Measurements from ENCODE around the gene CCM2L.

The CCM2L gene

DNA sequence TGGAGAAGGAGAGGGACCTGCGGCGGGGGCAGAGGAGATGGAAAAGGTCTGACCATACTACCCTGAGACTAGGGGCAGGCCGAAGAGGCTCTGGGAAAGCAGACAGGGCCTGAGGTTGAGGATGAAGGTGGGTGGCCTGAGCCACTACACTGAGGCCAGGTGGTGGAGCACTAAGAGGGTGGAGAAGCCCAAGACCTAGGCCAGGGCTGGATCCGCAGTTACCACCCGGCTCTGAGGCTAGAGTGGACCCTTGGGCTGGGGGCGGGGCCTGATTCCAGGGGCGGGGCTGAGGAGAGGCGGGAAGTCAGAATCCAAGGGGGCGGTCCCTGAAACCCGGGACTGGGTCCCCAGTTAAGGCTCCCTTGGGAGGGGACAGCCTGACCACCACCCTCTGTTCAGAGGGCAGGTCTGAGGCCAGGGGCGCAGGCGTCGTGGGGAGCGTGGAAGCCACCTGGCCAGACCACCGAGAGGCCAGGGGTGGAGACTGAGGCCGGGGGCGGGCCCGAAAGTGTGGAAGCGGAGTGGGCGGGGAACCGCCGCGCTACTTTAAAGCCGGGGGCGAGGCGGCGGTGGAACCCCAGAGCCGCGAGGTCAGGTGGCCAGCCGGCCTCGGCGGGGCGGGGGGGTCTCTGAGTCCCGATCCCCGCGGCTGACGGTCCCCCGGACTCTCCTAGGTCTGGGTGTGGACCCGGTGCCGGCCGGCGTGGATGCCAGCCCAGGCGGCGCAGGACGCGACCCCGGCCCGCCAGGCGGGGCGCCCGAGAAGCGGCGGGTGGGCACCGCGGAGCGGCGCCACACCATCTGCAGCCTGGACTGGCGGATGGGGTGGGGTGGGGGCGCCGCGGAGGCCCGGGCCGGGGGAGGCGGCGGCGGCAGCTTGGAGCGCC is 8.3 kb downstream of the CCM2L start:
- Histone ChIP-seq H3K9me3 (ENCODE audit: insufficient read depth, low read depth, low read length) (no peaks in the 10 kb centered on the region), H3K27ac (ENCODE audit: low read length) (no peak overlapping the region), H3K36me3 (ENCODE audit: insufficient read depth, low read depth, low read length) (no peaks in the 10 kb centered on the region), H3K9ac (ENCODE audit: low read depth, low read length) (peak overlapping the region; percentile 73; the same call in 1 of the 2 replicates), H3K27me3 (ENCODE audit: insufficient read depth, low read length) (peaks cover 29% of the 10 kb centered on the region), H3K4me3 (ENCODE audit: low read length) (peak overlapping the region; percentile 83), H3K4me1 (ENCODE audit: insufficient read depth, low read length) (peaks cover 13% of the 10 kb centered on the region; the same call in 1 of the 2 replicates)

DNA sequence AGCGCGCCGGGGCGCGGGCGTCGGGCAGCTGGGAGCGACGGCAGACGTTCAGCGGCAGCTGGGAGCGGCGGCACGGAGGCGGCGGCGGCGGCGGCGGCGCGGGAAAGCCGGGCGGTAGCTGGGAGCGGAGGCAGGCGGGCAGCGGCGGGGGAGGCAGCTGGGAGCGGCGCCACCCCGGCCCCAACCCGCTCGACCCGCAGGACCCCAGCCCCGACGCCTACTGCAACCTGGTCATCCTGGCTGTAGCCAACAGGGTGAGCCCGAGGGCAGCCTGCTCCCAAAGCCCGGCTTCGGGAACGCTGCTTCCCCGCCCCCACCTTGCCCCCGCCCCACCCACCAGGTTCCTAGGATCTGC is 8.9 kb downstream of the CCM2L start:
- Histone ChIP-seq H3K4me3 (ENCODE audit: low read length) (peak overlapping the region; percentile 72; the same call in 1 of the 2 replicates), H3K9me3 (ENCODE audit: insufficient read depth, low read depth, low read length) (no peaks in the 10 kb centered on the region), H3K9ac (ENCODE audit: low read depth, low read length) (no peak overlapping the region), H3K36me3 (ENCODE audit: insufficient read depth, low read depth, low read length) (no peaks in the 10 kb centered on the region), H3K27me3 (ENCODE audit: insufficient read depth, low read length) (peaks cover 29% of the 10 kb centered on the region), H3K27ac (ENCODE audit: low read length) (no peak overlapping the region), H3K4me1 (ENCODE audit: insufficient read depth, low read length) (peaks cover 13% of the 10 kb centered on the region; the same call in 1 of the 2 replicates)

DNA sequence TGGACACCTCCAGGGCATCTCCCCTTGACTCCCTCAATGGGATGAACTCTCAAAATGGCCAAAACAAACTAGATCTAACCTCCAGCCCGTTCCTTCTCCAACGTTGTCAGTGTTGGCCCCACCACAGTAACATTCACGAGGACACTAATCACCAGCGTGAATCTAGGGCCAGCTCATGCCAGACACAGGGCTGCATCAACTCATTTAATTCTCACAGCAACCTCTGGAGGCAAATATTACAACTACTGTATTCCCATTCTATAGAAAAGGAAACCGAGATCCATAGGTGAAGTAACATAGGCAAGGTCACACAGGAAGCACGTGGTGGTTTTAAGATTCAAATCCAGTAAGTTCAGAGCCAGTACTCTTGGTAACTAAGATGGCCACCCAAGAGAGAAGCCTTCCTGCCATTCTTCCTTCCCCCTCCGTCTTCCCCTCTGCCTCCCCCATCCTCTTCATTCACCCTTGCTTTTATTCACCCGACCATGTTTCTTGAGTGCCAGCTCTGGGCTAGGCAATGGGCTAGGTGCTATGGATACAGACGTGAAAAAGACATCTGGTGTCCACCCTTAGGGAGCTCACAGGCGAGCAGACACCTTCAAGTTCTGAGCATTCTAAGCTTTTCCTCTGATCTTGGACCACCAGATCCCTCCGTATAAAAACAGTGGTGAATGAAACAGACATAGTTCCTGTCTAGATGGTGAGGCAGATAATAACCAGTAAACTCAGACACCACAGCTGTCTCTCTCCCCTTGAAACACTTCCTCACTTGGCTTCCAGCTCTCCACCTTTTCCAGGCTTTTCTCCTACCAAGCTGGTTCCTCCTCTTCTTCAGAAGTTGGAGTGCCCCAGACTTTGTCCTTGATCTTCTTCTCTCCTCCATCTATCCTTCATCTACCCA is 9.6 kb downstream of the CCM2L start:
- H3K9ac ChIP-seq (ENCODE audit: low read depth, low read length), result peak overlapping the region; percentile 69; the same call in 1 of the 2 replicates

DNA sequence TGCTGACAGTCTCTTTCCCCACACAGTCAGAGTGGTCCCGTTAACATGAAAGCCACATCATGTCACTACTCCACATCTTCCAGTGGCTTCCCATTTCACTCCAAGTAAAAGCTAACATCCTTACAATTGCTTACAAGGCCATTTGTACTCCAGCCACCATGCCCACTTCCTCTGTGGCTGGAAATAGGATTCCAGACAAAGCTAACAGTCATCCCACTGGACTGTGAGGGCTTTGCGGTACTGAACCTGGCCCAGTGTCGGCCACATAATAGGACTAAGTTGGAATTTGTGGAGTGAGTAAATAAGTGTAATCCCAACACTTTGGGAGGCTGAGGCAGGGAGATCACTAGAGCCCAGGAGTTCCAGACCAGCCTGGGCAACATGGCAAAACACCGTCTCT is 10.9 kb downstream of the CCM2L start:
- Histone ChIP-seq H3K27ac (ENCODE audit: low read length) (no peak overlapping the region), H3K36me3 (ENCODE audit: insufficient read depth, low read depth, low read length) (no peaks in the 10 kb centered on the region), H3K4me3 (ENCODE audit: low read length) (no peak overlapping the region), H3K9ac (ENCODE audit: low read depth, low read length) (no peak overlapping the region), H3K9me3 (ENCODE audit: insufficient read depth, low read depth, low read length) (no peaks in the 10 kb centered on the region), H3K27me3 (ENCODE audit: insufficient read depth, low read length) (peaks cover 29% of the 10 kb centered on the region), H3K4me1 (ENCODE audit: insufficient read depth, low read length) (peaks cover 16% of the 10 kb centered on the region; the same call in 1 of the 2 replicates)

More for the DNA sequence above, 9.6 kb downstream of the CCM2L start:
- peaks cover 29% of the 10 kb centered on the region for H3K27me3 ChIP-seq (ENCODE audit: insufficient read depth, low read length)
- H3K4me3 ChIP-seq (ENCODE audit: low read length), result peak overlapping the region; percentile 72
- no peak overlapping the region for H3K27ac ChIP-seq (ENCODE audit: low read length)
- H3K4me1 ChIP-seq (ENCODE audit: insufficient read depth, low read length), result peaks cover 15% of the 10 kb centered on the region; the same call in 1 of the 2 replicates
- H3K9me3 ChIP-seq (ENCODE audit: insufficient read depth, low read depth, low read length), result no peaks in the 10 kb centered on the region
- H3K36me3 ChIP-seq (ENCODE audit: insufficient read depth, low read depth, low read length), result no peaks in the 10 kb centered on the region

DNA sequence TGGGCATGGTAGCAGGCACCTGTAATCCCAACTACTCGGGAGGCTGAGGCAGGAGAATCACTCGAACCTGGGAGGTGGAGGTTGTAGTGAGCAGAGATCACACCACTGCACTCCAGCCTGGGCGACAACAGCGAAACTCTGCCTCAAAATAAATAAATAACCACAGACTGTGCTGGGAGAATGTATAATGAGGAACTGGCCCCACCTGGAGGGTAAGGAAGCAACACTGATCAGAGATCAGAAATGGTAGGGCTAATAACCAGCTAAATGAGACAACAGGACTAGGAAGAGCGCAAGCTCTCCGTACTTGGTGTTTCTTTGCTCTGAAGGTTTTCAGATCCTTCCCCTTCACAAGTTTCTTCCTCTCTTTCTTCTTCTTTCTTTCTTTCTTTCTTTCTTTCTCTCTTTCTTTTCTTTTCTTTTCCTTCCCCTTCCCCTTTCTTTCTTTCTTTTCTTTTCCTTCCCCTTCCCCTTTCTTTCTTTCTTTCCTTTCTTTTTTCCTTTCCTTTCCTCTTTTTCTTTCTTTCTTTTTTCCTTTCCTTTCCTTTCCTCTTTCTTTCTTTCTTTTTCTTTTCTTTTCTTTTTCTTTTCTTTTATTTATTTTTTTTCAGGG is 14.6 kb downstream of the CCM2L start:
- no peak overlapping the region for H3K27ac ChIP-seq (ENCODE audit: low read length)
- no peak overlapping the region for H3K9ac ChIP-seq (ENCODE audit: low read depth, low read length)
- H3K36me3 ChIP-seq (ENCODE audit: insufficient read depth, low read depth, low read length), result no peaks in the 10 kb centered on the region
- no peaks in the 10 kb centered on the region for H3K9me3 ChIP-seq (ENCODE audit: insufficient read depth, low read depth, low read length)
- peaks cover 5% of the 10 kb centered on the region; the same call in 1 of the 2 replicates for H3K4me1 ChIP-seq (ENCODE audit: insufficient read depth, low read length)
- no peak overlapping the region for H3K4me3 ChIP-seq (ENCODE audit: low read length)
- H3K27me3 ChIP-seq (ENCODE audit: insufficient read depth, low read length), result peaks cover 11% of the 10 kb centered on the region

DNA sequence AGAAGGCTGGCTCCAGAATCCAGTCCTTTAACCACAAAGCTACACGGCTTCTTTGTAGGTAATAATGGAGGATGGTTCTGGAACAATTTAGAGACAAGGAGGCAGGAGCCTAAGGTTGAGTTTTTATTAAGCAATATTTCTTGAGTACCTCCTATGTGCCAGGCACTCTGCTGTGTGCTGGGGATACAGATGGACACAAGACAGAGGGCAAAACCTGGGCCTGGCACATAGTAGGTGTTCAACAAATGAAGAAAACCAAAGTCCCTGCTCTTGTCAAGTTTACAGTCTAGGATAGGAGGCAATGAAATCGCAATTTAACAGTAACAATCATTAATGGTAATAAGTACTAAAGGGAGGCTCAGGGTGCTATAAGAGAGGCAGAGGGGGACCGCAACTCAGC is 17.4 kb downstream of the CCM2L start:
- no peak overlapping the region for H3K27ac ChIP-seq (ENCODE audit: low read length)
- H3K36me3 ChIP-seq (ENCODE audit: insufficient read depth, low read depth, low read length), result no peaks in the 10 kb centered on the region
- peaks cover 3% of the 10 kb centered on the region; the same call in 1 of the 2 replicates for H3K4me1 ChIP-seq (ENCODE audit: insufficient read depth, low read length)
- H3K4me3 ChIP-seq (ENCODE audit: low read length), result no peak overlapping the region
- no peaks in the 10 kb centered on the region for H3K9me3 ChIP-seq (ENCODE audit: insufficient read depth, low read depth, low read length)
- no peak overlapping the region for H3K9ac ChIP-seq (ENCODE audit: low read depth, low read length)
- H3K27me3 ChIP-seq (ENCODE audit: insufficient read depth, low read length), result no peaks in the 10 kb centered on the region

DNA sequence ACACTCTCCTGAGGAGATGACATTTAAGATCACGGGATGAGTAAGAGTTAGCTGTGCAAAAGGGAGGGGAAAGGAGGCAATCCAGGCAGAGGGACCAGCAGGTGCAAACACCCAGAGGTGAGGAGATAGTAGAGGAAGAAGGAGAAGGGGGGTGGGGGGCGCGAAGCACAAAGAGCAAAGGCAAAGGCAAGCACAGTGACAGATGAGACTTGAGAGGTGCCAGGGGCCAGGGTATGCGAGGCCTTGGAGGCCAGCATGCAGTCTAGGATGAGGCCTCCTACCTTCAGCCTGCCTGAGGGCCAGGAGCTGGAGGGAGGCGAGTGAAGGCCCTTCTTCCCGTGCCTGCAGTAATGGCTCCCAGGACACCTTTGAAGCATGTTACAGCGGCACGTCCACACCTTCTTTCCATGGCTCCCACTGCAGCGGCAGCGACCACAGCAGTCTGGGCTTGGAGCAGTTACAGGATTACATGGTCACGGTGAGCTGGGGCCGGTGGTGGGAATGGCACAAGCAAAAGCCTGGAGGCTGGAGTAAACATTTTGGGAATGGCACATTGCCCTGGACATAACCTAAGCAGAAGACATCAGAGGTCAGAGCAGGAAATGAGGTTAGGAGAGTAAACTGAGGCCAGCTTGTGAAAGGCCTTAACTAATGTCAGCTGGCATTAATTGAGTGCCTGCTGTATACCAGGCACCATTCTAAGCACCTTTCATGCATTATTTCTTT is 18.6 kb downstream of the CCM2L start:
- no peaks in the 10 kb centered on the region for H3K27me3 ChIP-seq (ENCODE audit: insufficient read depth, low read length)
- peaks cover 3% of the 10 kb centered on the region; the same call in 1 of the 2 replicates for H3K4me1 ChIP-seq (ENCODE audit: insufficient read depth, low read length)
- no peak overlapping the region for H3K4me3 ChIP-seq (ENCODE audit: low read length)

DNA sequence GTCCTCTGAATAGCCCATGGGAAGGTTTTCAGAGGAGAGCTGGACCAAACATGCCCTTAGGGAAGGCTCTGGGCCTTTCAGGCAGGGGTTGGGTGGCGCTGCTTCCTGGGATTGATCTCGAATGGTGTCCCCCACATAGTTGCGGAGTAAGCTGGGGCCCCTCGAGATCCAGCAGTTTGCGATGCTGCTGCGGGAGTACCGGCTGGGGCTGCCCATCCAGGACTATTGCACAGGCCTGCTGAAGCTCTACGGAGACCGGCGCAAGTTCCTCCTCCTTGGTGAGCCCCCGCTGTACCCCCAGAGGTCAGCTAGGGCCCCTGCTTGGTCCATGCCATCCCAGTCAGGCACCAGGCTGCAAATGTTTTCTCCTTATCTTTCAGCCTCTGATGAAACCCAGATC is 19.3 kb downstream of the CCM2L start:
- Histone ChIP-seq H3K4me1 (ENCODE audit: insufficient read depth, low read length) (peaks cover 3% of the 10 kb centered on the region; the same call in 1 of the 2 replicates), H3K9me3 (ENCODE audit: insufficient read depth, low read depth, low read length) (no peaks in the 10 kb centered on the region), H3K27ac (ENCODE audit: low read length) (no peak overlapping the region), H3K4me3 (ENCODE audit: low read length) (no peak overlapping the region), H3K36me3 (ENCODE audit: insufficient read depth, low read depth, low read length) (no peaks in the 10 kb centered on the region), H3K27me3 (ENCODE audit: insufficient read depth, low read length) (no peaks in the 10 kb centered on the region), H3K9ac (ENCODE audit: low read depth, low read length) (no peak overlapping the region)

More for the DNA sequence above, 18.6 kb downstream of the CCM2L start:
- Histone ChIP-seq H3K9ac (ENCODE audit: low read depth, low read length) (no peak overlapping the region), H3K36me3 (ENCODE audit: insufficient read depth, low read depth, low read length) (no peaks in the 10 kb centered on the region), H3K27ac (ENCODE audit: low read length) (no peak overlapping the region), H3K9me3 (ENCODE audit: insufficient read depth, low read depth, low read length) (no peaks in the 10 kb centered on the region)

DNA sequence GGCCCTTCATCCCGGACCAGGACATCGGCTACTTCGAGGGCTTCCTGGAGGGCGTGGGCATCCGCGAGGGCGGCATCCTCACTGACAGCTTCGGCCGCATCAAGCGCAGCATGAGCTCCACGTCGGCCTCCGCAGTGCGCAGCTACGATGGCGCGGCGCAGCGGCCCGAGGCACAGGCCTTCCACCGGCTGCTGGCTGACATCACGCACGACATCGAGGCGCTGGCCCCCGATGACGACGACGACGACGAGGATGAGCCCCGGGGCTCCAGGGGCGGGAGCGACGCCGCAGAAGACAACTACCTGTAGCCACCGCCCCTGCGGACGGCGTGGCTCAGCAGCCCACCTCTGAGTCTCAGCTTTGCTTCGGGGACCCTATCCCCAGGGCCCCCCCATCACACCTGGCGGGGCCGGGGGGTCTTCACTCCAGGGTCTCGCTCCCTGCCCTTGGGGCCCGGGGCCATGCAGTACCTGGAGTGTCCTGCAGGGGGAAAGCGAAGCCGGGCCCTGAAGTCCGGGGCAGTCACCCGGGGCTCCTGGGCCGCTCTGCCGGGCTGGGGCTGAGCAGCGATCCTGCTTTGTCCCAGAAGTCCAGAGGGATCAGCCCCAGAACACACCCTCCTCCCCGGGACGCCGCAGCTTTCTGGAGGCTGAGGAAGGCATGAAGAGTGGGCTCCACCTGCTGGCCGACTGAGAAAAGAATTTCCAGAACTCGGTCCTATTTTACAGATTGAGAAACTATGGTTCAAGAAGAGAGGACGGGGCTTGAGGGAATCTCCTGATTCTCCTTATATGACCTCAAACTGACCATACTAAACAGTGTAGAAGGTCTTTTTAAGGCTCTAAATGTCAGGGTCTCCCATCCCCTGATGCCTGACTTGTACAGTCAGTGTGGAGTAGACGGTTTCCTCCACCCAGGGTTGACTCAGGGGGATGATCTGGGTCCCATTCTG is 21.0 kb downstream of the CCM2L start:
- Histone ChIP-seq H3K9ac (ENCODE audit: low read depth, low read length) (no peak overlapping the region), H3K4me3 (ENCODE audit: low read length) (peak overlapping the region; percentile 36; the same call in 1 of the 2 replicates), H3K9me3 (ENCODE audit: insufficient read depth, low read depth, low read length) (no peaks in the 10 kb centered on the region), H3K27me3 (ENCODE audit: insufficient read depth, low read length) (no peaks in the 10 kb centered on the region; the same call in 1 of the 2 replicates), H3K4me1 (ENCODE audit: insufficient read depth, low read length) (no peaks in the 10 kb centered on the region), H3K27ac (ENCODE audit: low read length) (no peak overlapping the region), H3K36me3 (ENCODE audit: insufficient read depth, low read depth, low read length) (no peaks in the 10 kb centered on the region)

DNA sequence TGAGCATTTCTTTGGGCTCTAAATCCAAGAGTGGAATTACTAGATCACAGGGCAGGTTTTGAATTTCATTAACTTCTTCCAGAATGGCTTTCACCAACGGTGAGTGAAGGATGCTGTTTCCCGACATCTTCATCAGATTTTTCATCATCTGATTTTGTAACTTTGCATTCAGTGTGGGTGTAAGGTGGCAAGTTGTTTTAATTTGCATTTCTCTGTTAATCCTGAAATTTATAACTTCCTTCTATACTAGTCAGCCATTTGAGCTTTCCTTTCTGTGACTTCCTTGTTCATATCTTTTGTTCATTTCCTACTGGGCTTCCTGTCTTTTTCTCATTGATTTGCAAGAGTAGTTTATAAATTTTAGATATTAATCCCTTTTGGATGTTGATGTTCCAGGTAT is 23.1 kb downstream of the CCM2L start:
- Histone ChIP-seq H3K9ac (ENCODE audit: low read depth, low read length) (no peak overlapping the region), H3K9me3 (ENCODE audit: insufficient read depth, low read depth, low read length) (no peaks in the 10 kb centered on the region), H3K27me3 (ENCODE audit: insufficient read depth, low read length) (no peaks in the 10 kb centered on the region; the same call in 1 of the 2 replicates), H3K4me1 (ENCODE audit: insufficient read depth, low read length) (no peaks in the 10 kb centered on the region), H3K27ac (ENCODE audit: low read length) (no peak overlapping the region), H3K4me3 (ENCODE audit: low read length) (no peak overlapping the region), H3K36me3 (ENCODE audit: insufficient read depth, low read depth, low read length) (no peaks in the 10 kb centered on the region)
